Measurements from ENCODE around the gene CASKIN1.

DNA sequence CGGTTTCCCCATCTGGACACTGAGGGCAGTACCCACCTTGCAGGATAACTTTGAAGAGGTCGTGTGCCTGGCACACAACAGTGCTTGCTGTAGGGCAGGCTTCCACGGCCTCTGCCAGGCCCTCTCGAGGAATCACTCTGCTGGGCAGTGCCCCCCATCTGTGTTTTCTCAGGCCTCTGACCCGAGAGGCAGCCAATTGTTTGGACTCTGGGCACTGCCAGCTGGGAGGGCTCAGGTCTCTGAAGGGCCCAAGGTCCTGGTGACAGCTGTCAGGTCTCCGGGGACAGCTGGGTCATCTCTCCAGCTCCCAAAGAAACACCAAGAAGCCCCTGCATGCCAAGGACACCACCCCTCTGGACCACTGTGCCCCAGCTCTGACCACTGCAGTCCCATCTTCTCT is 49.0 kb downstream of the CASKIN1 start:
- TF ChIP-seq, protein P1, sequence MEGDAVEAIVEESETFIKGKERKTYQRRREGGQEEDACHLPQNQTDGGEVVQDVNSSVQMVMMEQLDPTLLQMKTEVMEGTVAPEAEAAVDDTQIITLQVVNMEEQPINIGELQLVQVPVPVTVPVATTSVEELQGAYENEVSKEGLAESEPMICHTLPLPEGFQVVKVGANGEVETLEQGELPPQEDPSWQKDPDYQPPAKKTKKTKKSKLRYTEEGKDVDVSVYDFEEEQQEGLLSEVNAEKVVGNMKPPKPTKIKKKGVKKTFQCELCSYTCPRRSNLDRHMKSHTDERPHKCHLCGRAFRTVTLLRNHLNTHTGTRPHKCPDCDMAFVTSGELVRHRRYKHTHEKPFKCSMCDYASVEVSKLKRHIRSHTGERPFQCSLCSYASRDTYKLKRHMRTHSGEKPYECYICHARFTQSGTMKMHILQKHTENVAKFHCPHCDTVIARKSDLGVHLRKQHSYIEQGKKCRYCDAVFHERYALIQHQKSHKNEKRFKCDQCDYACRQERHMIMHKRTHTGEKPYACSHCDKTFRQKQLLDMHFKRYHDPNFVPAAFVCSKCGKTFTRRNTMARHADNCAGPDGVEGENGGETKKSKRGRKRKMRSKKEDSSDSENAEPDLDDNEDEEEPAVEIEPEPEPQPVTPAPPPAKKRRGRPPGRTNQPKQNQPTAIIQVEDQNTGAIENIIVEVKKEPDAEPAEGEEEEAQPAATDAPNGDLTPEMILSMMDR (IDR thresholded peaks at IDR 0.05 in 2 of 3, conservative IDR thresholded peaks at IDR 0.05 in 1 of 3; ENCODE audit: control insufficient read depth in 2 of 3, extremely low read depth in 1 of 3, insufficient read depth in 1 of 3, low read depth in 3 of 3, low read length in 3 of 3), result no peak
- TF ChIP-seq, protein P2, sequence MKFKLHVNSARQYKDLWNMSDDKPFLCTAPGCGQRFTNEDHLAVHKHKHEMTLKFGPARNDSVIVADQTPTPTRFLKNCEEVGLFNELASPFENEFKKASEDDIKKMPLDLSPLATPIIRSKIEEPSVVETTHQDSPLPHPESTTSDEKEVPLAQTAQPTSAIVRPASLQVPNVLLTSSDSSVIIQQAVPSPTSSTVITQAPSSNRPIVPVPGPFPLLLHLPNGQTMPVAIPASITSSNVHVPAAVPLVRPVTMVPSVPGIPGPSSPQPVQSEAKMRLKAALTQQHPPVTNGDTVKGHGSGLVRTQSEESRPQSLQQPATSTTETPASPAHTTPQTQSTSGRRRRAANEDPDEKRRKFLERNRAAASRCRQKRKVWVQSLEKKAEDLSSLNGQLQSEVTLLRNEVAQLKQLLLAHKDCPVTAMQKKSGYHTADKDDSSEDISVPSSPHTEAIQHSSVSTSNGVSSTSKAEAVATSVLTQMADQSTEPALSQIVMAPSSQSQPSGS (IDR thresholded peaks at IDR 0.05; ENCODE audit: low read length), result no peak
- TF ChIP-seq CHD2 (IDR thresholded peaks at IDR 0.05; ENCODE audit: borderline replicate concordance, low read depth, low read length) (no peak), EP300 (IDR thresholded peaks at IDR 0.05; ENCODE audit: borderline replicate concordance in 1 of 2, control insufficient read depth in 1 of 2, low read depth in 2 of 2, low read length in 2 of 2) (no peak), ASH2L (IDR thresholded peaks at IDR 0.05; ENCODE audit: borderline replicate concordance, low read depth) (no peak), POLR2A (IDR thresholded peaks at IDR 0.05; ENCODE audit: low read depth, low read length) (no peak), RAD21 (IDR thresholded peaks at IDR 0.05; ENCODE audit: insufficient read depth, low read depth, low read length) (no peak), TCF12 (IDR thresholded peaks at IDR 0.05; ENCODE audit: low read depth, low read length) (no peak), BRCA1 (IDR thresholded peaks at IDR 0.05; ENCODE audit: low read depth, low read length) (no peak)
